Erythroblast (primary cell): ENCODE measurements around the gene EHMT1.

Source experiments
- GATA1 ChIP-seq: IDR thresholded peaks from 2 replicates; pipeline ENCODE4 v1.6.1; 2011; ENCODE audit warnings: low read depth, mild to moderate bottlenecking, control low read depth, low read length, moderate library complexity
- POLR2A ChIP-seq: IDR thresholded peaks from 2 replicates; pipeline ENCODE4 v1.6.1; 2011; ENCODE audit warnings: mild to moderate bottlenecking, low read length

DNA sequence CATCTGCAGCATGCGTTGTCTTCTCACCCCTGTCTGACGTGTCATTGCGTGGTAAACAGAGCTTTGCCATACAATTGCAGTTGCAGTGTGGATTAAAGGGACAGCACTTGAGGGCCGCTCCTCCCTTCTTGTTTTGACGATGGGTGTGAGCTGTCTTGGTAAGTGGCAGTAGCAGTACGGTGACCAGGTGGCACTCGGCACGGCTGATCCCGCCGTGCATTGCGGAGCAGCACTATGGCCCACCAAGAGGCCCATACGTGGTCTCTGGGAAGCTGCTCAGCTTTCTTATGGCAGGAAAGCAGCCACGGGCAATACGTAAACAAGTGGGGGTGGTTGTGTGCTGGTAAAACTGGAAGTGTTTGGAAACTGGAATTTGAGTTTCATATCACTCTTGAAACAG is 25.1 kb downstream of the EHMT1 start:
- TF ChIP-seq POLR2A, result no peak
- no peak for TF ChIP-seq GATA1
